HCT116 (cell line): ENCODE measurements around the gene SLC25A53.

Experiments used
- CEBPB ChIP-seq: IDR thresholded peaks from 2 replicates; pipeline ENCODE4 v1.6.1; 2012; ENCODE audit warnings: low read depth
- REST ChIP-seq: IDR thresholded peaks from 2 replicates; pipeline ENCODE4 v1.6.1; 2012; ENCODE audit warnings: low read depth
- ZNF274 ChIP-seq: fragments of 200-500 bp; sonication (Bioruptor generic); IDR thresholded peaks from 2 replicates; pipeline ENCODE4 v1.6.1; 2014; ENCODE audit warnings: mild to moderate bottlenecking, low read depth, low read length, inconsistent platforms

- TF ChIP-seq CEBPB = no peak
- TF ChIP-seq REST = no peak
- no peak for TF ChIP-seq ZNF274
Observed at GRCh38 chrX:104130808-104131207, 26.0 kb downstream of the SLC25A53 start.
